ENCODE measurements around the gene IGSF23.
A peak's percentile ranks its signal among the peaks of the same experiment; 100 is the strongest.

IGSF23 gene, protein sequence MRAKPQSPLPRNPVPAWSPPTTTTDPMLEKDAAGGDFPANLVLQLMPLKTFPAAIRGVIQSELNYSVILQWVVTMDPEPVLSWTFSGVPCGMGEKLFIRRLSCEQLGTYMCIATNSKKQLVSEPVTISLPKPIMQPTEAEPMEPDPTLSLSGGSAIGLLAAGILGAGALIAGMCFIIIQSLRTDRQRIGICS

GRCh38 chr19:44613295-44614178 lies at the start of gene IGSF23:
TSS of gene IGSF23 (plus strand) at chr19:44613563. CDS start at chr19:44613646, 83 bp downstream.
- DNase-seq = no peak

DNA sequence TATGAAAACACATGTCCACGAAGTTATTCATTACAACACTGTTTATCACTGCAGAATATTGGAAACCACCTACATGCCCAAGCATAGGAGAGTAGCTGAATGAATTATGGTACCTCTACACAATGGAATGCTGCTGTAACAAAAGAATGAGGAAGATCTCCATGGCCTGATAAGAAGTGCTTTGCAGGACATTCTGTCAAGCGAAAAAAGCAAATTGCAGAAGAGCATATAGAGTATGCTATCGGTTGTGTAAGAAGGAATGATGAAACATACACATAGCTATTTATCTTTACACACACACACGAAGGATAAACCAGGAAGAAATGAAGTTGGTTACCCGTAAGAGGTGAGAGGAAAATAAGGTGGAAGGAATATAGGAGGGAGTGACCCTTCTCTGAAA lies 46.4 kb upstream of the IGSF23 start:
- no peak for DNase-seq

DNA sequence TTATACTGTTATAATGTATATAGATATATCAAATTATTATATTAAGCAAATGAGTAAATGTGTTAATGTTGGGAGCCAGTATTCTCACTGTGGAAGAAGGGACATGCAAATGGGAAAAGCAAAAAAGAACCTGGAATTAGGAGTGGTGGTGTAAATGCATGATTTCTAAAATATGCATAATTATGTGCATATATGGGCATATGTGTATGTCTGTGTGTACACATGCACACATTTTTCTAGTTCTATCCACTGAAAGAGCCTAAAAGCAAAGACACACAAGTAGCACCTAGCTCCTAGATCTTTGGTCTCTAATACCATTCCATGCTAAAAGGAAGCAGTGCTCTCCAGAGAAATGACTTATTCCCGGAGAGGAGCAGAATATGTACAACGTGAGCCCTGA lies 45.6 kb upstream of the IGSF23 start:
- no peak for DNase-seq

DNA sequence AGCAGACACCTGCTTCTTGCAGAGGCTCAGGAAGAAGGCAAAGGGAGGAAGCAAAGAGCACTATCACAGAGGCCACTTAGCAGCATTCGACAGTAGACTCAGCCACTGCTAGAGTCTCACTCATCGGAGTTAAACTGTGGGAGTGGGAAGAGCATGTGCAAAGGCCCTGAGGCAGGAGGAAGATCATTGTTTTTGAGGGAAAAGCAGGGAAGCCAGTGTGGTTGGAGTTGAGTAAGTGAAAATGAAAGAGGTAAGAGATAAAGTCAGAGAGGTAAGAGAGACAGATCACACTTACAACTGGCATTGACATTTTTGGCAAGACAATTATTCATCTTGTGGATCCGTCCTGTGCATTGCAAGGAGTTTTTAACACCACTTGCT lies 42.8 kb upstream of the IGSF23 start:
- DNase-seq = no peak

GRCh38 chr19:44570984-44571684 lies 42.2 kb upstream of the IGSF23 start:
- peak in 42 of 56 donors; percentile 1 to 70 (median 15) for DNase-seq

DNA sequence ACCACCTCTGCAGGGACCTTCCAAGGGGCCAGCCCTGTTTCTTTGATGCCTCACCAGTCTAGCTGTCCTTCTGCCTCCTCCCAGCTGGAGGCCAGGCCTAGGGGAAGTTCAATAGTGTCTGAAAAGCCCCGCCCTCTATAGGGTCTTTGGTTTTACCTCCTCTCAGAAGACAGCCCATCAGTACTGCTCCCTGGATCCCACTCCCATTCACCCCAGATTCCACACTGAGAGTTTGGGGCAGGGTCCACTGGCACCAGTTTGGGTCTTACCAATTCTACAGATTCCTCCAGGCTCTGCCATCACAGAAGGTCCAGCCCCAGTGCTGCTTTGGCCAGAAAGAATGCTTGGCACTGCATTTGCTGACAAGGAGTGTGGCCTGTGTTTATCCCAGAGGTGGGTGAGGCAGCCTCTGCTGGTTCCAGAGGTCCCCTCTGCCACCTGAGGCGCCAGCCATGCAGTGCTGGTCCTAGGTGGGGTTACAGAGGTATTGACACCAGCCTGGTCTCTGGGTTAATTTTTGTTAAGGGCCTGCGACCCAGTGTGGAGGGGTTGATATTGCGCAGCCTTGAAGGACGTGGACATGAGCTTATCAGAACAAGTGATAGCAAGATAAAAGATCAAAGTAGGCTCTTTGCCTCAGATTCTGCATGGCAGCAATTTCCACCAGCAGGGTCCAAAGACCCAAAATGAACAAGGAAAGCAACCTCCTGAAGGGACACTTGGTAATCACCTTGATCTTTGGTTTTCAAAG lies 41.4 kb upstream of the IGSF23 start:
- DNase-seq = no peak

DNA sequence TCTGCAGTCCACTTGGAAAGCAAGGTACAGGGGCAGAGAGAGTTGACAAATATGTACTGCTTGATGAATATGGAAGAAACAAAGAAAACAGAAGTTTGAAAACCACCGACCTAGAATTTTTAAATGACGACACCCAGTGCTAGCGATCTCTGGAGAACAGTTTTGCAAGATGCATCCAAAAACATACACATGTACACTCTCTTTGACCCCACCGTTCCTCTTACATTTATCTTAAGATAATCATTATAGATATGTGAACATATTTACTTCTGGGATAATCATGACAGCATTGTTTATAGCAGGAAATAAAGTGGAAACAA lies 40.8 kb upstream of the IGSF23 start:
- DNase-seq = no peak

DNA sequence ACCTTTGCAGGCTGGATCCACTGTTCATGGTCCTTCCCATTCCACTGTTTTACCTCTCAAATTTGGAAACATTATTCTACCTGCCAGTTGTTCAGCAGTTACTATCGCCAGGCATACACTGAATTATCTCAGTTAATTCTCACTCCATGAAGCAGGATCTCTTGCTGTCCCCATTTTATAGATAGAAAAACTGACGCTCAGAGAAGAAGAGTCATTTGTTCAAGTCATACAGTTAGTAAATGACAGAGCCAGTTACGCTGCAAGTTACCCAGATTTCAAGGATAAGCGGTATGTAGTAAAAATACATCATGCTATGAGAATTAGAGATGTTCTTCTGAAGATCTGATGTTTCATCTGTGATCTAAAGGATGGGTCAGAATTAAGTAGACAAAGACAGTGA lies 40.2 kb upstream of the IGSF23 start:
- DNase-seq = no peak

- DNase-seq = no peak
Observed at GRCh38 chr19:44573627-44574026, 39.7 kb upstream of the IGSF23 start.

GRCh38 chr19:44574186-44574950 lies 39.0 kb upstream of the IGSF23 start:
- peak in 26 of 56 donors; percentile 3 to 79 (median 46) for DNase-seq

DNA sequence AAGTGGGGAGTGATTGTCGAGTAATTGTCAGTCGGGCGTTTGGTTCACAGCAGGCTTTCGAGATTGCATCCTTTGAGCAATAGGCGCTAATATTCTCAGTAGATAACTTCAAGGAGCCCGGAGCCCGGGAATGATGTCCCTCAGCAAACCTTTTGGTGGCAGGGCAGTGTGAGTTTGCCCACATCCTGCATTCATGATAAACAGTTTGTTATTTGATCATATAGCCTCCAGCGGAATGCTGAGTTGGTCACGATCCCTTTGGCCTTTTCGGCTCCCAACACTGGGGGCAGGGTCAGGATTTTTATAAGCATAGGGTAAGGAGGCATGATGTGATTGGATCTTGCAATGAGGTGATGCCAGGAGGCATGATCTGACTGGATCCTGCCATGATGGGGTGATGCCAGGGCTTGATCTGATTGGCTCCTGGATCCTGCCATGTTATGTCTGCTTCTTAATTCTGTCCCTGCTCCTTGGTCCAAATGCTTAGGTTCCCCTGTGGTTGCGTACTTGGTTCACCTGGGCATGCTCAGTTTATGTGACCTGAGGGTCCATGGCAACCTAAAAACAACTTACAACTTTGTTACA lies 38.2 kb upstream of the IGSF23 start:
- DNase-seq = no peak

GRCh38 chr19:44576843-44577565 lies 36.4 kb upstream of the IGSF23 start:
- peak in 1 of 56 donors; percentile 2 for DNase-seq

DNA sequence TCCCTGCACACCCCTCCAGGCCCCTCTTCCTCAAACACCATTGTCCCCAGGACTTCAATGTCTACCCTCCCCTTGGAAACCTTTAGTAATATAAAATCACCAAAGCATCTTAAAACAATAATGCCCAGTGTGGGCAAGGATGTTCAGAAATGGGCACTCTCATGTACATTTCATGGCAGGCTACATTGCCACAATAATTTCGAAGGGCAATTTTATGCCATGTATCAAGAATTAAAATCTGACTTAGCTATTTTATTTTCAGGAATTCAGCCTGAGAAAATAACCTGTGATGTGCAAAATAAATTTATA lies 35.8 kb upstream of the IGSF23 start:
- DNase-seq = no peak

- DNase-seq = no peak
Observed at GRCh38 chr19:44579663-44580365, 33.5 kb upstream of the IGSF23 start.

DNA sequence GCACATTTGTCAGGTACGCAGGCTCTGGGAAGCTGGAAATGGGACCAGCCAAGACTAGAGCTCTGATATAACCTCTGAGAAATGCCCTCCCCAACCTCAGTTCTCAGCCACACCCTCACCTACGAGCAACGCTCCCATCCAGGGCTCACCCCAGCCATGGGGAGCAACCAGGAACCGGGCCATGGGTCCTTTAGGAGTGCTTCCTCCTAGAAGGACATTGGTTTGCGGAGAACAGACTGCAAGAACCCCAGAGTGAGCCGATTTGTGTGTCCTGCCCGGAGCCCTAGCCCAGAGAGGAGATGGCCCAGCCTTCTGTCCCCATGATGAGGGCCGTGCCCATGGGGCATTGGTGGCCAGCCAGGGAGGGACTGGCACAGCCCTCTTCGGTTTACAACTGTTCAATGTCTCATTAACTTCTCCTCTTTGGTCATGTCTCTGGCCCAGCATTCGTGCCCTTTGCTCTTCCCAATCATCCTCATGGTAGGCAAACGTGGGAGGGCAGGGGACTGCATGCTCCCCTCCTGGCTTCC lies 32.9 kb upstream of the IGSF23 start:
- no peak for DNase-seq

DNA sequence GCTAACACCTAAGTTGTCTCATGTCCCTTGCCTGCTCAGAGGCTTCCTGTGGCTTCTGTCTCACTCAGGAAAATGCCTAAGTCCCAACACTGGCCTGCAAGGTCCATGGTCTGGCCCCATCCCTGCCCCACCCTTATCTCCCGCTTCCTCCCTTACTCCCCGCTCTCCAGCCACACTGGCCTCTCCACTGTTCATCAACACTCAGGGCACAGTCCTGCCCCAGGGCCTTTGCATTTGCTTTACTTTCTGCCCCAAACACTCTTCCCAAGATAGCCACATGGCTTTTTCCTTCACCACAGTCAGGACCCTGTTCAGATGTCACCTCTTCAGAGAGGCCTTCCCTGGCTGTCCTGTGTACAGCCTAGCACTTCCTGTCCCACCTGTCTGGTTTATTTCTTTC lies 32.1 kb upstream of the IGSF23 start:
- no peak for DNase-seq

- DNase-seq = no peak
Observed at GRCh38 chr19:44582581-44583265, 30.6 kb upstream of the IGSF23 start.

GRCh38 chr19:44585371-44586133 lies 27.8 kb upstream of the IGSF23 start:
- no peak for DNase-seq

All from nucleus accumbens (tissue), 56 donors.